Measurements from ENCODE around the gene CENPB.

The CENPB gene

DNA sequence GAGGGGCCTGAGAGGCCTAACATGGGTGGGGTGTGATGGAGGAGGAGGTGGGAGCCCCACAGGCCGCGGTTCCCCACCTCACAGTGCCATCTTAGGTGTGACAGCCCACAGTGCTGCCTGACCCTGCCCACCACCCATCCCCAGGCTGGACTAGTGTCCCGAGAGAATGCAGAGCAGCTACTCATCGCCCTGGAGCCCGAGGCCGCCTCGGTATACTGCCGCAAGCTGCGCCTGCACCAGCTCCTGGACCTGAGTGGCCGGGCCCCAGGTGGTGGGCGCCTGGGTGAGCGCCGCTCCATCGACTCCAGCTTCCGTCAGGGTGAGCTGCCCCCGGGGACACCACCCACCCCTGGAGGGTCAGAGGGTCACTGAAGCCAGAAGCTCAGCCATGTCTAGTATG, 38.5 kb downstream of the CENPB start:
- no peak for DNase-seq (ENCODE audit: low read depth)

DNA sequence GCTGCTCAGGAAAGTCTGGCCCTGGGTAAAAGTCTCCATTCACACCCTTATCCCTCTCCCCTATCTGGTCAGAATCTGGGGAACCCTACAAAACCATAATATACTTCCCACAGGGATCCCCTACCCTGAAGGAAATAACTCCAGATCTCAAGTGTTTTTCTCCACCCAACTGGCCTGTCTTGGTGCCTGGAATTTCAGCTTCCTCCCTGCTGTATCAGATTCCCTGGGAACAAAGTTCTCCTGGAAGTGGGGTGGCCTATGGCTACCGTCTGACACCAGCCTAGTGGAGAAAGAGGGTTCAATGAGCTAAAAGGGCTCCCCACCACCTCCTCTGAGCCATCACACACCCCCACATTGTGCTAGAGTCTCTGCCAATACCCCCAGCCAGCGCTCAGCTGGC, 39.1 kb downstream of the CENPB start:
- DNase-seq (ENCODE audit: low read depth): no peak

DNA sequence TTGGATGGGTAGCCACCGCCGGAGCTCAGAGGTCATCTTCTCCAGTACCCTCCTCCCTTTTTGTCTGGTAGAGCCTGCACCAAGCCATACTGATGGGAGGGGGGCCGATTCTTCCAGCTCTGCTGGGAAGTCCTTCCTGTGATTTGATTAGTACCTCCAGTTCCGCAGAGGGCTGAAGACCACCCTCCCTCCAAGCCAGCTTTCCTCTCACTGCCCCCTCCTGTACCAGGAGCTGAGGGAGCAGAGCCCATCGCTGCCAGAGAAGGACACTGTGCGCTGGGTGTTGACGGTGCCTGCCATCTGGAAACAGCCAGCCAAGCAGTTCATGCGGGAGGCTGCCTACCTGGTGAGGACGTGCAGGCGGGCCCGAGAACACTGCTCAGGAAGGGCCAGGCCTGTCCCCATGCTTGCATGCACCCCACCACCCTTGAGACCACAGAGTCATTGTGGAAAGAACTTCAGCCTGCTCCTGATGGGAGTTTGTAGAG, 40.8 kb downstream of the CENPB start:
- DNase-seq (ENCODE audit: low read depth): no peak

DNA sequence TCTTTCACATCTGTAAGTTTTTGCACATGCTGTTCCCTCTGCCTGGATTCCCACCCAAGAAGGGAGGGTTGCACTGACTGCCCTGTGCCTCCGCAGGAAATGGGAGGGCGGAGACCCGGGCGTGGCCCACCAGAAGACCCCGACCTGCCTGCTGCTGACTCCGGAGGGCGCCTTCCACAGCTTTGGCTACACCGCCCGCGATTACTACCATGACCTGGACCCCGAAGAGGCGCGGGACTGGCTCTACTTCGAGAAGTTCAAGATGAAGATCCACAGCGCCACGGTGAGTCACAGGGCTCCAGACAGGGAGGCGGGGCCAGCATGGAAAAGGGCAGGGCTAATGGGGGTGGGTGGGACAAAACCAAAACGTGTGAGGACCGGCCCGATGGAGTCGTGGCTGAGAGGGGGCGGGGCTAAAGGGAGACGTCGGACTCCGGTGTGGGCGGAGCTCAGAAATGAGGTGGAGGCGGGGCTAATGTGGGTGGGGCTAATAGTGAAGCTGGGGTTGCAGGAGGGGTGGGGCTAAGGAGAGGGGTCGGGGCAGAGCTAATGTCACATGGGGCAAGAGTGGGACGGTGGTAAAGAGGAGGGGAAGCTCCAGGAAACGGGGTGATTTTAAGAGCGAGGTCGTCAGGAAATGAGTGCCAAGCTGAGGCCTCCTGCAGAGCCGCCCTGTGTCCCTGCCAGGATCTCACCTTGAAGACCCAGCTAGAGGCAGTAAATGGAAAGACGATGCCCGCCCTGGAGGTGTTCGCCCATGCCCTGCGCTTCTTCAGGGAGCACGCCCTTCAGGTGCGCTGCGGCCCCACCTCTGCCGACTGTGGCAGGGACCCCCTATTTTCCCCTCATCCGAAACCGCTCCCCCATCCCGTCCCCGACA, 41.5 kb downstream of the CENPB start:
- DNase-seq (ENCODE audit: low read depth): peak; percentile 42

DNA sequence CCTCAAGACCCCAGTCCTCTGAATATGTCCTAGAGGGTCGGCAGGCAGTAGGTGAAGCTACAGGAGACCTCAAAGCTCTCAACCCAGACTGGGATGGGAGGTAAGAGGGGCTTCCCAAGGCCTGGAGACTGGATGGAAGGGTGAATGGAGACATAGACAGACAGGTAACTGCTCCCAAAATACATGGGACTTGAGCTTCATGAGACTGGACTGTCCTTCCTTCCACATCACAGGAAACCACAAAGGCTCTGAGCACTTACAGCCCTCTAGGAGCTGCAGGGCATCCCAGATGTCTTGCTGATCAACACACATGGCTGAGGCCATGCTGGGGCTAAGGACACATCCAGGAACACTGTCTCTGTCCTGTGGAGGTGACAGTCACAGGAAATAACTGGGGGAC, 42.5 kb downstream of the CENPB start:
- no peak for DNase-seq (ENCODE audit: low read depth)

DNA sequence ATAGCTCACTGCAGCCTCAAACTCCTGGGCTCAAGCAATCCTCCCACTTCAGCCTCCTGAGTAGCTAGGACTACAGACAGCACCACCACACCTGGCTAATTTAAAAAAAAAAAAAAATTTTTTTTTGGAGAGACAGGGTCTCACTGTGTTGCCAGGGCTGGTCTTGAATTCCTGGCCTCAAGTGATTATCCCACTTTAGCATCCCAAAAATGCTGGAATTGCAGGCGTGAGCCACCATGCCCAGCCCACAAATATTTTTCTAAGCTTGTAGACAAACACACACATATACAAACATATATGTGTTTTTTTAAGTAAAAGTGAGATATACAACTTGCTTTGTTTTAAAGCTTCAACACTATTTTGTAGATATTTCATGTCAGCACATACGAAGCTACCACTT, 43.3 kb downstream of the CENPB start:
- DNase-seq (ENCODE audit: low read depth): no peak

DNA sequence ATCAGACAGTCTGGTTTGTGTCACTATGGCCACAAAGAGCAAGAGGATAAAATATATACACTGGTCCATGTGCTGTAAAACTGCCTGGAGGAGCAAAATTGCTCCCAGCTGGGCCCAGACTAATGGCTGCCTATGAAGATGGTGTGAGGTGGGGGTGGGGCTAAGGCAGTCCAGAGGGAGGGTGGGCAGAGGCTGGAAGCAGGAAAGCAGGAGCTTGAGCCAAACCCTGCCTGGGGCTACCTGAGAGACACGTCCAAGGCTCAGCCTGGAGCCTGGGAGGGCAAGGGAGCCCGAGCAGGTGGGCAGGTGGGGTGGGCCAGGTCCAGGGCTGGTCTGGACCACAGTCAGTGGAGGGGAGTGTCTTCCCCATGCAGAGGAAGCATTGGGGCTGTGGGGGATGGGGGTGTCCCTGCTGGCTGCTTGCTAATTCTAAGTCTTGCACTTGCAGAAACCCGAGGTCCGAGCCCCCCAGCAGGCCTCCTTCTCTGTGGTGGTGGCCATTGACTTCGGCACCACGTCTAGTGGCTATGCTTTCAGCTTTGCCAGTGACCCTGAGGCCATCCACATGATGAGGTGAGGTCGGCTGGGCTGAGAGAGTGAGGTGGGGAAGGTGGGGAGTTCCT, 44.6 kb downstream of the CENPB start:
- DNase-seq (ENCODE audit: low read depth): no peak

DNA sequence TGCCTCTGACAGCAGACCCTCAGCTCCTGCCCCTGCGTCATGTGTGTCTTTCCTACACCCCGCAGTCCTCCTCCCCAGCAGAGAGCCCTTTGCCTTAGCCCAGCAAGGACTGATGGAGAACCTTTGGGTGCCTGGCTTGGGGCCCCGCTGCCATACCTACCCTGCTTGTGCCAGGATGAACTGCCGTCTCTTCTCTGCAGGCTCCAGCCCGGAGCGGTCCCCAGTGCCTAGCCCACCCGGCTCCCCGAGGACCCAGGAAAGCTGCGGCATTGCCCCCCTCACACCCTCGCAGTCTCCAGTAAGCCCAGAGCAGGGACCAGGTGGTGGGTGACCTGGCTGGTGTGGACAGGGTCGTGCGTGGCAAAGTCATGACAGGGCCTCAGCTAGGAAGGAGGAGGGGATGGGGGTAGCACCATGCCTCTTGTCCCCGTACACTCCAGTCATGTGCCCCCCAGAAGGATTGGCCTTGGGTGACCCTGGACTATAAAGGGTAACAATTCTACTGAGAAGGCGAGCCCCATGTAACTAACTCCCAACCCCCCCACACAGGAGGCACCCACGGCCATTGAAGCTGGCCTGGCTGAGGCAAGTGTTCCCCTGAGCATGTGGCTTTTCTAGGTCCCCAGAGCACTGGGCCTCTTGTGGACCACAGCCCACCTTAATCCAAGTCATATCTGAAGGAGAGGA, 45.8 kb downstream of the CENPB start:
- DNase-seq (ENCODE audit: low read depth): no peak

DNA sequence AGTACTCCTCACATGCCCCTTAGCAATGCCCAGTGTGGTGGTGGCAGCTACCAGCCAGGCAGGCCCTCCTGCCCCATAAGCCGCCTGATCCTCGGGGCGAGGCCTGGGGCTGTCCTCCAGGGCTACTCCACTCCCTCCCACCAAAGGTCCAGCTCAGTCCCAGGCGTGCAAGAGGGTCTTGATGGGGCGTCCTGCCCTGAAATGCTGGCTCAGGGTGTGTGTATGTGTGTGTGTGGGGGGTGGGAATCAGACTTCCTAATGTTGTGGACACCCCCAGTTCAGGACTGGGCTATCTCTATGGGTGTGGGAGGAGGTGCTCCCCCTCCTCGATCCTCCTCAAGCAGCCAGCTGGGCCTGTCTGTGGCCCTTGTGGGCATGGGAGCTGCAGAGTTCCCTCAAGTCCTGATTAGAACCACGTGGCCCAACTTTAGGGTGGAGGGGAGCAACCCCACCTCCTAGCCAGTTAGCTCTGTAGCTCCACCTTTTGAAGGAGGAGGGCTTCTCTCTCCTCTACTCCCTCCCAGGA, 46.6 kb downstream of the CENPB start:
- no peak for DNase-seq (ENCODE audit: low read depth)

DNA sequence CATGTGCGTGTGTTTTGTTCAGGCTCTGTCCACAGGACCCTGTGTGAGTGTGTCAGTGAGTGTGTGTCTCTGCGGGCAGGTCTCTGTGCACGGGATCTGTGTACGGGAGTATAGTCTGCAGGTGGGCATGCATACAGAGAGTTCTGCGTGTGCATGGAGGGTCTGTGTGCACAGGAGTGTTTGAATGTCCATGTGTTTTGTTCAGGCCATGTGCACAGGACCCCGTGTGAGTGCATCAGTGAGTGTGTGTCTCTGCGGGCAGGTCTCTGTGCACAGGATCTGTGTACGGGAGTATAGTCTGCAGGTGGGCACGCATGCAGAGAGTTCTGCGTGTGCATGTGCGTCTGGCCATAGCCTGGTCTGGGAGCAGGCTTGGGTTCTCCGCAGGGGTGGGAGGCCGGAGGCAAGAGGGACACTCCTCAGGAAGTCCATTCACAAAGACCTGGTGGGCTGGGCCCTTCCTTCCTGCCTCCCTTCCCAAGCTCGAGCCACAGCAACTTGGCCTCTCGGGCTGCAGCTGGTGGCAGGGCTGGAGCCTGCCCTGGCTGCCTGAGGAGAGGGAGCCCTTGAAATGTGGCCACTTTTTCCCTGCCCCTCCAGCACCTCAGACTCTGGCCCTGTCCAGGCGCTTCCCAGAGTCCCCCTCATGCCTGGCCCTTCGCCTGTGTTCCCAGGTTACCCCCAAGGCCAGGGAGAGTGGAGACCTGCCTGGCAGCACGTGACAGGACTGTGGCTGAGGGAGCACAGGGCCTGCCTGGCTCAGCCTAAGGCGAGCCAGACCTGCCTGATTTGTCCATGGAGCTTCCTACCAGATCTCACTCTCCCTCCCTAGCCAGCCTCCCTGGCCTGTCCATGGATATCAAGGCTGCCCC, 47.2 kb downstream of the CENPB start:
- DNase-seq (ENCODE audit: low read depth): no peak

DNA sequence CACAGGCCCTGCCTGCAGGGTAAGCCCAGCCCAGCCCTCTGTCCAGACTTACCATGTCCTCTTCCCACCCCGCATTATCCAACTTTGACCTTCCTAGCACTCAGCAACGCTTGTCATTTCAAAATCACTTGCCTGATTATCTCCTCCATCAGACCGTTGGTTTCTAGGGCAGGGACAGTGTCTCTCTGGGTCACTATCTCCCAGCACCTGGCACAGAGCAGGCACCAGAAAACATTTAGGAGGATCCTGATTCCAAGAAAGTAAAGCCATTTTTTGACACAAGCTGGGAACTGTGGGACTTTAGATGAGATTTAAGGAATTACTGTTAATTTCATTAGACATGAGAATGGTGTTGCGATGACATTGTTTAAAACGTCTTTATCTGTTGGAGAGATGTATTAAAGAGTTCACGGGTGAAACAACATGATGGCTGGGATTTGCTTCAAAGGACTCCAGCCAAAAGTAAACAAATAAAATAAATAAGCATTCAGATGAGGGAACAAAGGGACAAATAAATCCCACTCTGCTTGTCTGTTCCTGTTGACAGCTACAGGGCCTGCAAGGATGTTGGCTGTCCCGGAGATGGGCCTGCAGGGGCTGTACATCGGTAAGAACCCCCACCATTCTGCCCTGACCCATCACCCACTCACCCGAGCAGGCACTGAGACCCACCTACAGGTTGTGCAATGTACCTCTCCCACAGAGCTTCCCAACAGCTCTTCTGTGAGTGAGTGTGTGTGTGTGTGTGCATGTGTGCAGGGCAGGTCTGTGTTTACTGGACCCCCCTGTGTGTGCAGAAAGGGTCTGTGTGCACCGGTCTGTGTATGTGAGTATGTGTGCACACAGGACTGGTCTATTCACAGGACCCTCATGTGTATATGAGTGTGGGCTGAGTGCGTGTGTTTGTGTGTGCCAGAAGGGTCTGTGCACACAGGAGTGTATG, 48.2 kb downstream of the CENPB start:
- no peak for DNase-seq (ENCODE audit: low read depth)

DNA sequence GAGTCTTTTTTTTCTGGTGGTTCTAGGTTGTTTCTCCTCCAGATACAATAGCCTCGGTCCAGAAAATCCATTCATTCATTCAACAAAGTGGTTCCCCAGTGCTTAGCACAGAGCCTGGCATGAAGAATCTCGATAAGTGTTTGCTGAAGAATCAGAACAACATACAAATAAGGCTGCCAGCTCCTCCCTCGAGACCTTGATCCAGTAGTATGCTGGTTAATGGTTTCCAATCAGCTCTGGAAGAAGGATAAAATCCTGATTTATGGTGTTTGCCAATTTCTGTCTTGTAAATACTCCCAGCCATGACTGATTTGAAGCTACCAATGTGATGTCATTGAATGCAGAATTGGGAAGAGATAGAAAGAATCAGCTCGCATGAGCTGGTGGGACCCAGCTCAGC, 50.8 kb downstream of the CENPB start:
- no peak for DNase-seq (ENCODE audit: low read depth)

DNA sequence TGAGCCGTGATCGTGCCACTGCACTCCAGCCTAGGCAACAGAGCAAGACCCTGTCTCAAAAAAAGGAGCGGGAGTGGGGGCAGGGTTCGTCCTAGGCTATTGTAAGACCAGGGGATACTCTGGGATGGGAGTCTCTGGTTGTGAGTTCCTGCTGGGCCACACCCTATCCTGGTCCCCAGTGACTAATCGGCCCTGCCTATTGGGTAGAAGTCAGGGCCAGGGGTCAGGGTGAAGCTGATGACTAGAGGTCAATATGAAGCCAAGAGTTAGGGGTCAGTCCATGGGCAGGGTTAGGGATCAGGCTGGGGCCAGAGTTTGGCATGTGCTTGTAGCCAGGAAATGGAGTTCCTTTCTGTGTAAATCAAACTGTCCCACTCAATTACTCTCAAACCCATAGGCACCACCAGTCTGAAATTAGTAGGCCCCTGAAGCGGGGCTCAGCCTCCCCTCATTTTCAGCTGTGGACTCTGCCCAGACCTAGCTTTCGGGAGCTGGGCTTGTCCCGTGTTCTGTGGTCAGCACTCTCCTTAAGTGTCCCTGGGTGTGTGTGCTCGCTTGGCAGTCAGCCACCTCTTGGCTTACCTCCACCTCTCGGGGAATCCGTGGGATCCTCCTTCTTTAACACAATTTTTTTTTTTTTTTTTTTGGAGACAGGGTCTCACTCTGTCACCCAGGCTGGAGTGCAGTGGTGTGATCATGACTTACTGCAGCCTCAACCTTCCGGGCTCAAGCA, 52.3 kb downstream of the CENPB start:
- no peak for DNase-seq (ENCODE audit: low read depth)
